NOMO-1 treated with dmso at 0.1 percent for 144 hours (cell line): ENCODE results near the gene CYP26A1.

Experiments
- DNase-seq: peaks from one replicate; lab custom pipeline; 2025; ENCODE audit not compliant: unreplicated experiment; lab: John Stamatoyannopoulos, UW

Gene CYP26A1, protein sequence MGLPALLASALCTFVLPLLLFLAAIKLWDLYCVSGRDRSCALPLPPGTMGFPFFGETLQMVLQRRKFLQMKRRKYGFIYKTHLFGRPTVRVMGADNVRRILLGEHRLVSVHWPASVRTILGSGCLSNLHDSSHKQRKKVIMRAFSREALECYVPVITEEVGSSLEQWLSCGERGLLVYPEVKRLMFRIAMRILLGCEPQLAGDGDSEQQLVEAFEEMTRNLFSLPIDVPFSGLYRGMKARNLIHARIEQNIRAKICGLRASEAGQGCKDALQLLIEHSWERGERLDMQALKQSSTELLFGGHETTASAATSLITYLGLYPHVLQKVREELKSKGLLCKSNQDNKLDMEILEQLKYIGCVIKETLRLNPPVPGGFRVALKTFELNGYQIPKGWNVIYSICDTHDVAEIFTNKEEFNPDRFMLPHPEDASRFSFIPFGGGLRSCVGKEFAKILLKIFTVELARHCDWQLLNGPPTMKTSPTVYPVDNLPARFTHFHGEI

GRCh38 chr10:93073539-93074146 is at the start of gene CYP26A1:
TSS of gene CYP26A1 (plus strand) at chr10:93073893. CDS start at chr10:93073935, 42 bp downstream.
- DNase-seq = no peak

GRCh38 chr10:93026072-93026471 is 47.6 kb upstream of the CYP26A1 start:
- no peak for DNase-seq

- DNase-seq = no peak
Measured at GRCh38 chr10:93027508-93027907, 46.2 kb upstream of the CYP26A1 start.

GRCh38 chr10:93028883-93029282 is 44.8 kb upstream of the CYP26A1 start:
- DNase-seq = no peak

GRCh38 chr10:93030409-93030808 is 43.3 kb upstream of the CYP26A1 start:
- DNase-seq = no peak

GRCh38 chr10:93032105-93032808 is 41.4 kb upstream of the CYP26A1 start:
- no peak for DNase-seq

DNA sequence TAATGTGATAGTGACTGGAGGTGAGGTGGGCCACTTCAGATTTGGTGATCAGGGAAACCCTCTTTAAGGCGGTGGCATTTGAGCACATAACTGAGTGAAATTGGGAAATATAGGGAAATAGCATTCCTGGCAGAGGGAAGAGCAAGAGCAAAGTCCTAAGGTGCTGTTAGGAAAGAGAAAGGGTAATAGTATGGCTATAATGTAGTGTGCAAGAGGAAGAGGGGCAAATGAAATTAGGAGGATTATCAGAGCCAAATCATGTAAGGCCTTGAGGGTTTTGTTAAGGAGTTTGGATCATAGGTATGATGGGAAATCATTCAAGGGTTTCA is 40.9 kb upstream of the CYP26A1 start:
- no peak for DNase-seq

DNA sequence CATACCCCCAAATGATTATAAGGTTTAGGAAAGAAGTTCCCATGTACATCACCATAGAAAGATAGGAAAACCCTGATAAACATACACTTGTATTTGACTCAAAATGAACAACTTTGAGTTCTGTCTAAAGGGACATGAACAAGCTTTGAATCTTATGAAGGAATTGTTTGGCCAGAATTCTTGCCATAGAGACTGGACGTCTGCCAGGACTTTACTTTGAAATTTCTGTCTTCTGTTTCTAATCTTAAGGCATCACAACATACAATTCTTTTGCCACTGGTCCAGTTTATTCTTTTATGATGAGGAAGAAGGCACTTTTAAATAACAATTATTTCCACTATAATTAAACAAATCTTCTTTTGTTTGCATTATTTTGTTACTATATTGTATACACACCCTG is 39.3 kb upstream of the CYP26A1 start:
- DNase-seq = no peak

DNA sequence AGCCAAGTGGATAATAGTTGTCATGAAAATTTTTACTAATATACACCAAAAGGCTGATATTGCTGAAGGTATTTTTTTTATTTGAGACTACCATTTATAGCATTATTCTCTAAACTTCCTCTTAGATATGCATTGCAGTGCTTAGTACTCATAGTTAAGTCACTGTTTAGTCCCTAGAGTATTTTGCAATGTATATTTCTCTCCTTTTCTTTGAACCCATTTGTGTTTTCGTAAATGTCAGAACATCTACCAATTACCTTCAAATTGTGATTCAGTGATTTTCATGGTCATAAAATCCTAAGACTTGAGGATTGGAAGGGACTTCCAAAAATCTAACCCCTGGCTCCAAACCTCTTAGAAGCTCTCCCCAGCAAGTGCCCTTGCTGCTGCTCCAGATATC is 34.6 kb upstream of the CYP26A1 start:
- DNase-seq = no peak

DNA sequence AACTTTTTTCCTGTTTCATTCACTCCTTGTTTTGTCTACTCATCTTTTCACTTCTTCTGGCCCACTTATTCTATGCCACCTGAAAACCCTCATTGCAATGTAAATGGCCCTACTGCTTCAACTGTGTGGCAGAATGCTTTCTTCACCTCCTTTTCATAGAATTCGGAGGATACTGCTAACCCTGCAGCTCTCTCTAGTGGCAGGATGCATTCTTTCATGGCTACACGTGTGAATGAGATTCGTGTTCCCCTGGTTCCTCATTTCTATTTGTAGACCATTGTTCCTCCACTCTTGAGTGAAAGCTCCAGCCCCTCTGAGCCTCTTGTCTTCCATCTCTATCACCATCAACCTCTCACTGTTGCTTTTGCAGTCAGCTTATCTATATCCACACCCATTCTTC is 34.0 kb upstream of the CYP26A1 start:
- DNase-seq = peak; percentile 26

DNA sequence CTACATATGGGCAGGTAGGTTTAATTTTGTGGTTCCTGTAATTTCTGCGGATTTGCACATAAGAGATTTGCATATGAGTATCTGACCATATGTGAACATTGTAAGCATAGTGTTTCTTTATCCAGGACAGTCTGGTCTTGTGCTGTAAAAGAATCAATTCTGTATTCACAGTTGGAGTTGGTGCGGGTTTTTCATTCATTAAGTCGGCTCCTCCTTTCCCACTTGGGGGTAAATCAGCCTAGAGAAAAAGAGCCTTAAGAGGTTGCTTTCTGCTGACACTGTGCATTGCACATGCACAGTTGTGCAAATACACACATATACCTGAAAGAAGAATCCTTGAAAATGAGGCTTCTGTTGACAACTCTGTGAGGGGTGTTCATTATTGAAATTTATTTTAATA is 19.2 kb upstream of the CYP26A1 start:
- no peak for DNase-seq

DNA sequence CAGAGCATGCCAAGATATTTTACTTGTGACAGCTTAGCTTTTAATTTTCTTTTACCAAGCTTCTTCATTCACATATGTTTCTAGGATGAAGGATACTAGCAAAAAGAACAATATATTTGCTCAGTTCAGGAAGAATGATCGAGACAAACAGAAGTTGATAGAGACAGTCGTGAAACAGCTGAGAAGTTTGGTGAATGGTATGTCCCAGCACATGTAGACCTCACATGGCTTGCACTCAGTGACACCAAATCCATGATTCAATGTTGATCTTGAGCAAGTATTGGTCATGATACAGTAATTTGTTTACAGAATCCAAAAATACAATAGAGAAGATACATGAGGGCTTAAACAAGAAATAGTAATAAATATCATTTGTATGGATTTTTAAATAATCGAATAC is 15.6 kb upstream of the CYP26A1 start:
- no peak for DNase-seq

DNA sequence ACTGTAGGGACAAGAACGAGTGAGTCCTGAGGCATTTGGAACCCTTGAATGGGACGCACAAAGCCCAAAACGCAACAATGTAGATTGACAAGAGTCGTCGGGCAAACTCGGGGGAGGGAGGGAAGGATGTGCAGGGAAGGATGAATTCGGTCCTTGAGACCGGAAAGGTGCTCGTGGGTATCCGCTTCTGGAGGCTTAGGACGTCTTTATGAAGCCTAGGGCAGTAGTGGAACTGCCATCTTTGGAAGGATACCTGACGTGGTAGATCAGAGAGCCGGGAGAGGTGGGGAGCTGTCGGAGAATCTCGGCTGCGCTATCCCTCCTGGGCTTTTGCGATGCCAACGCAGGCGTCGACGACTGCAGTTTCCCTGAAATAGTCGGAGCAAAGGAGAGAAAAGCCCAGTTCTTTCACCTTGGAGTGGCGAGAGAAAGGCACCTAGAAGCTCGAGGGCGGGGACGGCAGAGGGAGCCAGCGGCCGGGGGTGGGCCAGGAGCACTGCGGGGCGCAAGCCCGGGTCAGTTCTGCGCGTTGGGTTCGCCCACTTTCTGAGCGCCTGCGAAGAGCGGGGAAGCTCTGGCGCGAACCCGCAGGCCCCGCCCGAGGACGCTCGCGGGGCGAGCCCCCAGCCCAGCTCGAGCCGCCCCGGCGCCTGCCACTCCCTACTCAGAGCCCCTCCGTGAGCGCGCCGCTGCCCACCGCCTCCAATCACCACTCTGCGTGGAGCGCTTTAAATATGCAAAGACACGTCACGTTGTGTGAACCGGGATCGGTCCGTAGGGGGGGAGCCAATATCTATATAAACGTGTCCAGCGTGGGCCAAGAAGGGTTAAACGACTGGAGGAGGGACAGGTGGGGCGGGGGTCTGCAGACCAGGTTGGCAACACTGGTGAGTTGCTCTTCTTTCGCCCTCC is 13.5 kb upstream of the CYP26A1 start, which contains the start of gene CYP26C1:
Gene CYP26C1, plus strand, starts transcription at position 824 of the 912 bp plus-strand sequence. CDS start 466 bp downstream, outside the sequence.
- DNase-seq = no peak

DNA sequence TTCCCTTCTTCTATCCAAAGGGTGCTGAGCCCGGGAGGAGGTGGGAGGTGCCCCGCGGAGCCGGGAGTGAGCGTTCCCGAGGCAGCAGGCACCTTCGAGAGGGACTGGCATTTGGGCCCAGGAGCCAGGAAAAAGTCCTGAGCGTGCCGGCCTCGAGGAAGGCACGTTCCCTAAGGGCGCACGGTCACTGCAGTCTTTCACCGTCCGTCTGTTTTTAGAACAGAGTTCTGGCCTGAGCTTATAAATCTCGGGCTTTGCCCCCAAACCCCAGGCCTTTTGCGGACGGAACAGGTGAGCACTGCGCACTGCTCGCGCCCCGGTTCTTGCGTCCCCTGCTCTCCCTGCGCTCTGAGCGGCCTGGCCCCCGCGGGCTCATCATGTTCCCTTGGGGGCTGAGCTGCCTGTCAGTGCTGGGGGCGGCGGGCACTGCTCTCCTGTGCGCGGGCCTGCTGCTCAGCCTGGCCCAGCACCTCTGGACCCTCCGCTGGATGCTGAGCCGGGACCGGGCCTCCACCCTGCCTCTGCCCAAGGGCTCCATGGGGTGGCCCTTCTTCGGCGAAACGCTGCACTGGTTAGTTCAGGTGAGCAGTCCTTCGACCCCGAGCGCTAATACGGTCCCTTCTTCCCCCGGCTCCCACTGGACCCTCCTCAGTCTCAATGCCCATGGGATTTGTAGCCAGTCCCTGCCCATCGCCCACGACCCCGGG is 12.7 kb upstream of the CYP26A1 start:
- DNase-seq = no peak

DNA sequence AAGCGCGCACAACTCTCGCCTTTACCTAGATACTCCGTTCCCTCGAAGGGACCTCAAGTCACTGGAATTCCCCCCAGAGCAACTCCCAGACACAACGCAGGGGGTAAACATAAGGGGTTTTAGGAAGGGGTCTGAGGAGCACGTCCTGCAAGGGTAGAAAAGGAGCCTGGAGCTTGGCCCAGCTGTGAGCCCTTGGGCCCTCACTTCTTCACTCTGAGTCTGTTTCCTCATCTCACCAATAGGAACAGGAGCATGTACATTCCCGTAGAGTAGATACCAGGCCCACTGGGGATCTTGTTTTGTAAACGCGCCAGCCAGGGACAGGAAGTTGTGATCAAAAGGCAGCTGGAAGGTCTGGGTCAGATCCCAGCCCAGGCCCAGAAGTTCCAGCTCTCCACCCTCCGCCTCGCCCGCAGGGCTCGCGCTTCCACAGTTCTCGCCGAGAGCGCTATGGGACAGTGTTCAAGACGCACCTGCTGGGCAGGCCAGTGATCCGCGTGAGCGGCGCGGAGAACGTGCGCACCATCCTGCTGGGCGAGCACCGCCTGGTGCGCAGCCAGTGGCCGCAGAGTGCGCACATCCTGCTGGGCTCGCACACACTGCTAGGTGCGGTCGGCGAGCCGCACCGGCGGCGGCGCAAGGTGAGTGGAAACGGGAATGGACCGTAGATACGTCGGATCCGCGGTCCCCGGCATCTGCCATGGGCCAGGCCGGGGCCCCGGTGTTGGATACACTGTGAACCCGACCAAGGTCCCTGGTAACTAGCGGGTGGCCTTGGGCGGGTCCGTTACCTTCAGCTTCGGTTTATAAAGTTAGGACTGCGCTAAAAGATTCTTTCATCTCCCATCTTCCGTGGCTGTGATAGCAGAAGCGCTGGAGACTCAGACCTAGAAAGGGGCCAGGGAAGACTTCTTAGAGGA is 11.8 kb upstream of the CYP26A1 start:
- DNase-seq = no peak

GRCh38 chr10:93062514-93063143 is 11.1 kb upstream of the CYP26A1 start:
- no peak for DNase-seq

DNA sequence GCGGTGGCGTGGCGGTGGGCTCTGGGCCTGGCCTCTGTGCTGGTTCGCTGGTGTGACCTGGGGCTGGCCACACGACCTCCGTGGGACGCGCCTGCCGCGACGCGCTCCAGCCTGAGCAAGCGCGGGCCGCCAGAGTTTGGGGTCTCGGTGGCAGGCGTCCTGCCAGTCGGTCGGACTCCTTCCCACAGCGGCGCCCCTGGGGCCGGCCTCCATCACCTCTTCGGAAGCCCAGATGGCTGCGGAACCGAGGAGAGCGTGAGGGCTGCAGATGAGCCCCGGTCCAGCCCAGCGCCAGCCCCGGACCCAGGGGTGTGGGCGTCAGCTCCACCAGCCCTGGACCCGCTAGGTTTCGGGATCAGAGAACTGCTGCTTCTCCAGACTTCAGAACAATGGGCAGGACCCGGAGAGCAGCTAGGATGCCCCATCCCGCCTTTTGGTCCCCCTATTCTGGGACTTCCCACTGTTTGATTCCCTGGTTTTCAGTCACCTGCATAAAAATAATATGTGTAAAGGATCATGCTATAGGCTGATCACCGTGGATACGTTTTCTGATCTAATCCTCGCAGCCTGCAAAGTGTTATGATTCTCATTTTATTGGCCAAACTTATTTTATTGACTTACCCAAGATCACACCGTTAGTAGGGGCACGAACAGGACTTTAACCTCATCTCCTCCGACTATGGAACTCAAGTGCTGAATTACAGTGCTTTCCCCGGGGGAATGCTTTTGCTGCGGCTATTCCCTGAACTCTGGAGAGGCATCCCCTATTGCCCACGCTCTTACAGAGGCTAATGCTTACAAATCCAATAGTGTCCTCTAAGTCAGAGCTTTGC is 10.3 kb upstream of the CYP26A1 start:
- DNase-seq = no peak
